ENCODE results near the gene KDM4E.

KDM4E gene

GRCh38 chr11:95024958-95025357, at the start of gene KDM4E:
Gene KDM4E, plus strand, starts transcription at chr11:95025258. Its CDS starts 300 bp downstream, at chr11:95025558.
- Histone ChIP-seq H3K36me3 (ENCODE audit: control insufficient read depth, insufficient read depth, low read length) (no peaks in the 10 kb centered on the region), H3K27ac (ENCODE audit: low read depth, low read length) (no peak within 1 kb of the TSS), H3K27me3 (ENCODE audit: control insufficient read depth, insufficient read depth, low read length) (no peaks in the 10 kb centered on the region), H3K4me3 (ENCODE audit: low read depth, low read length) (no peak within 1 kb of the TSS), H3K9ac (ENCODE audit: low read length) (no peak within 1 kb of the TSS), H3K9me3 (ENCODE audit: control insufficient read depth, insufficient read depth, low read depth, low read length) (no peaks in the 10 kb centered on the region; the same call in 1 of the 2 replicates), H3K4me1 (ENCODE audit: control insufficient read depth, insufficient read depth, low read length) (no peaks in the 10 kb centered on the region)

GRCh38 chr11:94975599-94975998, 49.5 kb upstream of the KDM4E start:
- Histone ChIP-seq H3K27me3 (ENCODE audit: control insufficient read depth, insufficient read depth, low read length) (no peaks in the 10 kb centered on the region), H3K36me3 (ENCODE audit: control insufficient read depth, insufficient read depth, low read length) (peaks cover 16% of the 10 kb centered on the region), H3K9me3 (ENCODE audit: control insufficient read depth, insufficient read depth, low read depth, low read length) (no peaks in the 10 kb centered on the region), H3K9ac (ENCODE audit: low read length) (no peak overlapping the region), H3K4me1 (ENCODE audit: control insufficient read depth, insufficient read depth, low read length) (0 out of 2 replicates have a peak, but pooled peaks cover 4% of the 10 kb centered on the region), H3K4me3 (ENCODE audit: low read depth, low read length) (no peak overlapping the region), H3K27ac (ENCODE audit: low read depth, low read length) (no peak overlapping the region)

- H3K36me3 ChIP-seq (ENCODE audit: control insufficient read depth, insufficient read depth, low read length), result no peaks in the 10 kb centered on the region
- no peaks in the 10 kb centered on the region for H3K9me3 ChIP-seq (ENCODE audit: control insufficient read depth, insufficient read depth, low read depth, low read length)
- peaks cover 4% of the 10 kb centered on the region; the same call in 1 of the 2 replicates for H3K27me3 ChIP-seq (ENCODE audit: control insufficient read depth, insufficient read depth, low read length)
- H3K27ac ChIP-seq (ENCODE audit: low read depth, low read length), result no peak overlapping the region
- no peak overlapping the region for H3K4me3 ChIP-seq (ENCODE audit: low read depth, low read length)
- H3K9ac ChIP-seq (ENCODE audit: low read length), result no peak overlapping the region
- H3K4me1 ChIP-seq (ENCODE audit: control insufficient read depth, insufficient read depth, low read length), result no peaks in the 10 kb centered on the region
These were observed 37.7 kb upstream of the KDM4E start for GRCh38 chr11:94987378-94987777.

DNA sequence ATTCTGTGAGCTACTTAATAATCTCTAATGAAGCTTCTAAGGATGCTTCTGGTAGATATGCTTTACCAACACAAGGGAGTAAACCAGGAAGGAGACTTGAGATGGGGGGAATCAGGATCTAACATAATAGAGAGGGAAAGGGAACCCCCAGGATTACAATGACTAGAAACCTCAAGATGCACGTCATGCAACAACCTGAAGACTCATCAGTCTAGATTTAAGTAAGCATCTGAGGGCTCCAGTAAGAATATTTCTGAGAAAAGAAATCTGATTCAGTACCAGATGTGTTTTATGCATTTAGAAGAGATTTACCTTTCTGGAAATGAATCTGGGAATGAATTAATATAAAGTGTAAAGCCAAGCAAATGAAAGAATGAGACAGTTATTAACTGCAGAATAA, 36.3 kb upstream of the KDM4E start:
- peaks cover 4% of the 10 kb centered on the region; the same call in 1 of the 2 replicates for H3K27me3 ChIP-seq (ENCODE audit: control insufficient read depth, insufficient read depth, low read length)
- no peaks in the 10 kb centered on the region for H3K4me1 ChIP-seq (ENCODE audit: control insufficient read depth, insufficient read depth, low read length)
- no peak overlapping the region for H3K9ac ChIP-seq (ENCODE audit: low read length)
- H3K27ac ChIP-seq (ENCODE audit: low read depth, low read length), result no peak overlapping the region
- H3K4me3 ChIP-seq (ENCODE audit: low read depth, low read length), result no peak overlapping the region
- no peaks in the 10 kb centered on the region for H3K36me3 ChIP-seq (ENCODE audit: control insufficient read depth, insufficient read depth, low read length)
- H3K9me3 ChIP-seq (ENCODE audit: control insufficient read depth, insufficient read depth, low read depth, low read length), result no peaks in the 10 kb centered on the region

DNA sequence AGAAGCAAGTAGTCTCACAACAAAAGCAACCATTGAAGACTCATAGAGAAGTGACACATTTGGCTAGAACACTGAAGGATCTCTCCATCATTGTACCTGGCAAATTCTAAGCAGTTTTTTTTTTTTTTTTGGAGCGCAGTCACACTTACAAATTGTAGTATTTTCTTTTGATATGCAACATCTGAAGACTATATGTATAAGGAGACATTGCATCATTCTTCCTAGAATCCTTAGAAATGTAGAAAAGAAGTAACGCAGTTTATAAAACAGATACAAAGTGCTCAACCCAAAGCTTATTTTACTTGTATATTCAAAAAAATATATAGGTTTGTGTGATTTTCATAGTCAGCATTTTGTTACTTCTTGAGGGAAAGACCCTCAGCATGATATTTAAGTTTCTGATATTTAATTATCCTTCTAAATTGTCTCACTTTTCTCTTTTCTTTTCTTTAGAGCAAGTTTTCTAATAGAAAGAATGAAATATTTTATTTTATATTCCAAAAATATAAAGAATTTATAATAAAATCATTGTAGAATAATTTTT, 31.6 kb upstream of the KDM4E start:
- Histone ChIP-seq H3K27ac (ENCODE audit: low read depth, low read length) (no peak overlapping the region), H3K4me3 (ENCODE audit: low read depth, low read length) (no peak overlapping the region), H3K9me3 (ENCODE audit: control insufficient read depth, insufficient read depth, low read depth, low read length) (no peaks in the 10 kb centered on the region), H3K4me1 (ENCODE audit: control insufficient read depth, insufficient read depth, low read length) (no peaks in the 10 kb centered on the region), H3K36me3 (ENCODE audit: control insufficient read depth, insufficient read depth, low read length) (no peaks in the 10 kb centered on the region), H3K27me3 (ENCODE audit: control insufficient read depth, insufficient read depth, low read length) (peaks cover 11% of the 10 kb centered on the region; the same call in 1 of the 2 replicates), H3K9ac (ENCODE audit: low read length) (no peak overlapping the region)

DNA sequence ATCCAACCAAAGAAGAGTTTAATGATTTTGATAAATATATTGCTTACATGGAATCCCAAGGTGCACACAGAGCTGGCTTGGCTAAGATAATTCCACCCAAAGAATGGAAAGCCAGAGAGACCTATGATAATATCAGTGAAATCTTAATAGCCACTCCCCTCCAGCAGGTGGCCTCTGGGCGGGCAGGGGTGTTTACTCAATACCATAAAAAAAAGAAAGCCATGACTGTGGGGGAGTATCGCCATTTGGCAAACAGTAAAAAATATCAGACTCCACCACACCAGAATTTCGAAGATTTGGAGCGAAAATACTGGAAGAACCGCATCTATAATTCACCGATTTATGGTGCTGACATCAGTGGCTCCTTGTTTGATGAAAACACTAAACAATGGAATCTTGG, 27.6 kb upstream of the KDM4E start:
- Histone ChIP-seq H3K4me3 (ENCODE audit: low read depth, low read length) (no peak overlapping the region), H3K9me3 (ENCODE audit: control insufficient read depth, insufficient read depth, low read depth, low read length) (no peaks in the 10 kb centered on the region), H3K27me3 (ENCODE audit: control insufficient read depth, insufficient read depth, low read length) (peaks cover 7% of the 10 kb centered on the region; the same call in 1 of the 2 replicates), H3K4me1 (ENCODE audit: control insufficient read depth, insufficient read depth, low read length) (no peaks in the 10 kb centered on the region), H3K27ac (ENCODE audit: low read depth, low read length) (no peak overlapping the region), H3K36me3 (ENCODE audit: control insufficient read depth, insufficient read depth, low read length) (no peaks in the 10 kb centered on the region), H3K9ac (ENCODE audit: low read length) (no peak overlapping the region)

GRCh38 chr11:94998285-94998684, 26.8 kb upstream of the KDM4E start:
- no peaks in the 10 kb centered on the region for H3K9me3 ChIP-seq (ENCODE audit: control insufficient read depth, insufficient read depth, low read depth, low read length)
- H3K36me3 ChIP-seq (ENCODE audit: control insufficient read depth, insufficient read depth, low read length), result no peaks in the 10 kb centered on the region
- no peak overlapping the region for H3K4me3 ChIP-seq (ENCODE audit: low read depth, low read length)
- H3K9ac ChIP-seq (ENCODE audit: low read length), result no peak overlapping the region
- no peaks in the 10 kb centered on the region for H3K4me1 ChIP-seq (ENCODE audit: control insufficient read depth, insufficient read depth, low read length)
- H3K27me3 ChIP-seq (ENCODE audit: control insufficient read depth, insufficient read depth, low read length), result peaks cover 7% of the 10 kb centered on the region; the same call in 1 of the 2 replicates
- H3K27ac ChIP-seq (ENCODE audit: low read depth, low read length), result no peak overlapping the region

DNA sequence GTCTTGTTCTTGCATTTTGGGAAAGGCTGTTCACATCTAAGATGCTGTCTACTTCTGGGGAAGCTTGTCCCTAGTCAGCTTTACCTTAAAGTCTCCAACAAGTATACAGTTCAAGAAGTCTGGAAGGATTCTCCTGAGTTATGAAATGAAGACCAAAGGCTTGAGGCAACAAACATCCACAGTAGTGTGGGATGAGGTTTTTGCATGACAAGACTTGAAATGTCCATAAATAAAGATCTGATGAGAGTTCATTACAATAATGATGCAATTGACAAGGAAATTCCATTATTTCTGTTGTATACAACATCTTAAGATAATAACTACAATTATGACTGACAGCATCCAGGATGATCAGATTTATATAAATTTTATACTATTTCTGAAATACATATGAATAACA, 21.3 kb upstream of the KDM4E start:
- Histone ChIP-seq H3K27me3 (ENCODE audit: control insufficient read depth, insufficient read depth, low read length) (no peaks in the 10 kb centered on the region), H3K9ac (ENCODE audit: low read length) (no peak overlapping the region), H3K4me1 (ENCODE audit: control insufficient read depth, insufficient read depth, low read length) (no peaks in the 10 kb centered on the region), H3K9me3 (ENCODE audit: control insufficient read depth, insufficient read depth, low read depth, low read length) (no peaks in the 10 kb centered on the region), H3K36me3 (ENCODE audit: control insufficient read depth, insufficient read depth, low read length) (no peaks in the 10 kb centered on the region), H3K27ac (ENCODE audit: low read depth, low read length) (no peak overlapping the region), H3K4me3 (ENCODE audit: low read depth, low read length) (no peak overlapping the region)

DNA sequence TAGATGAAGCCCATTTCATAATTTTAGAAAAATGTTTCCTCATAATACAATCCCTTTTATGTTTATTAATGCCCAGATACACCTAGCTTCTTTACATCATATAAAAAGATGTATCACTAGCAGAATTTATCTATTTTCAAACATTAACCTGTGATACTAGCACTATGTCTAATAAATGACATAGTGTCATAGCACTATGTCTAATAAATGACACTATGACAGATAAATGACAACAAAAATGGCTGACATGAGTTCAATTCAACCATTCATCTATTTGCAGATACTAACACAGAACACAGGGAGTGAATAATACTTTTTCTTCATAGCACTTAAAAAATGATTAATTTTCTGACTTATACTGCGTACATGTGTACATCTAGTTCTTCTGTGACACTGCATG, 19.4 kb upstream of the KDM4E start:
- no peak overlapping the region for H3K4me3 ChIP-seq (ENCODE audit: low read depth, low read length)
- H3K27ac ChIP-seq (ENCODE audit: low read depth, low read length), result no peak overlapping the region
- no peaks in the 10 kb centered on the region for H3K9me3 ChIP-seq (ENCODE audit: control insufficient read depth, insufficient read depth, low read depth, low read length)
- no peaks in the 10 kb centered on the region for H3K27me3 ChIP-seq (ENCODE audit: control insufficient read depth, insufficient read depth, low read length)
- H3K36me3 ChIP-seq (ENCODE audit: control insufficient read depth, insufficient read depth, low read length), result no peaks in the 10 kb centered on the region
- H3K4me1 ChIP-seq (ENCODE audit: control insufficient read depth, insufficient read depth, low read length), result no peaks in the 10 kb centered on the region
- no peak overlapping the region for H3K9ac ChIP-seq (ENCODE audit: low read length)

DNA sequence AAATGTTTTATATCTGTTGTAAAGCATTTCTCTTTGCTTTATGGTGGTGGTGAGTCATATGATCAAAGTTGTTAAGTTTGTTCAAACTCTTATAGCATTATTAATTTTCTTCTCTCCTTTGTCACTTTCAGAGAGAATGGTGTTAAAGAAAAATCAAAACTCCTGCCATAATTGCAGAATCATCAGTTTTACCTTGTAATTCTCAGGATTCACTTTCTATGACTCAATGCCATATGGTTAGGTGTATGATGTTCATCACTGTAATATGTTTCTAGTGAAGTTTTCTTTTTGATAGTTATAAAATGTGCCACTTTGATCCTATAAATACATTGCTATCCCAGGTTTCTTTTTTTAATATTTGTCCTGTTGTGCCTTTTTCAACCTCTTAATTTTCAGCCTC, 13.7 kb upstream of the KDM4E start:
- Histone ChIP-seq H3K27me3 (ENCODE audit: control insufficient read depth, insufficient read depth, low read length) (no peaks in the 10 kb centered on the region), H3K4me1 (ENCODE audit: control insufficient read depth, insufficient read depth, low read length) (no peaks in the 10 kb centered on the region), H3K9me3 (ENCODE audit: control insufficient read depth, insufficient read depth, low read depth, low read length) (no peaks in the 10 kb centered on the region)

DNA sequence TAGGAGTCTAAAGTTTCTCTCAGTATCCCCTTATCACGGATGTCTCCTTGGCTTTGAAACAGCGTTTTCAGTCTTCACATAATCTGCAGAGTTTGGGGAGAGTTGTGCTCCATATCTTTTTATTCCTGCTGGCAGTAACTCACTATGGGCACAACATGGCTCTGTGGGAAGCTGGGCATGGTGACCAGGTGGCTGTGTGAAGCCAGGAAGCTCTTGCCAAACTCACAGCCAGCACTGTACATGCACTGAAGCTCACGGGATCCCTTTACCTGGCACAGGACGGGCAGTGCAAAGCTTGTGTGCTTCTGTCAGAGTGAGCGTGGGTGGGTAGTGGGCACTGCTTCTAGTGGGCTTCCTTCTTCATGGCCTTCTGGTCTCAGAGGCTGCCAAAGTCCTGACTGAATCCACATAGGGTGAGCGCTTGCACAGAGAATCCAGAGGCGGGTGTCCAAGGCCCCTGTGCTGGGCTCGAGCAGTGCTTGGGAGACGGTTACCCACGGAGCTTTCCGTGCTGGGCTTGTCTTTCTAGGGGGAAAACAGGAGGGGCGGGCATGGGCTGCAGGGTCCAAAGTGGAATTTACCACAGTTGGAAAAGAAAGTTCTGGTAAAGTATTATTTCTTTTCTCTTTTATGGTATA, 10.8 kb upstream of the KDM4E start:
- H3K4me1 ChIP-seq (ENCODE audit: control insufficient read depth, insufficient read depth, low read length), result no peaks in the 10 kb centered on the region
- H3K9me3 ChIP-seq (ENCODE audit: control insufficient read depth, insufficient read depth, low read depth, low read length), result no peaks in the 10 kb centered on the region
- H3K27me3 ChIP-seq (ENCODE audit: control insufficient read depth, insufficient read depth, low read length), result no peaks in the 10 kb centered on the region
- no peak overlapping the region for H3K4me3 ChIP-seq (ENCODE audit: low read depth, low read length)
- H3K36me3 ChIP-seq (ENCODE audit: control insufficient read depth, insufficient read depth, low read length), result no peaks in the 10 kb centered on the region
- no peak overlapping the region for H3K9ac ChIP-seq (ENCODE audit: low read length)
- no peak overlapping the region for H3K27ac ChIP-seq (ENCODE audit: low read depth, low read length)

More for the DNA sequence above, 13.7 kb upstream of the KDM4E start:
- Histone ChIP-seq H3K9ac (ENCODE audit: low read length) (no peak overlapping the region), H3K4me3 (ENCODE audit: low read depth, low read length) (no peak overlapping the region), H3K27ac (ENCODE audit: low read depth, low read length) (no peak overlapping the region), H3K36me3 (ENCODE audit: control insufficient read depth, insufficient read depth, low read length) (no peaks in the 10 kb centered on the region)

Data from HUES6 (cell line).